GM12873 (cell line): ENCODE data around the gene FBXW5.

Experiments
- CTCF ChIP-seq: IDR thresholded peaks from 2 replicates; pipeline ENCODE4 v1.5.1; 2012; ENCODE audit warnings: low read depth, mild to moderate bottlenecking, moderate library complexity, low read length, control low read depth; ENCODE audit not compliant: insufficient read depth; ENCODE audit errors: missing control alignments

The FBXW5 gene

DNA sequence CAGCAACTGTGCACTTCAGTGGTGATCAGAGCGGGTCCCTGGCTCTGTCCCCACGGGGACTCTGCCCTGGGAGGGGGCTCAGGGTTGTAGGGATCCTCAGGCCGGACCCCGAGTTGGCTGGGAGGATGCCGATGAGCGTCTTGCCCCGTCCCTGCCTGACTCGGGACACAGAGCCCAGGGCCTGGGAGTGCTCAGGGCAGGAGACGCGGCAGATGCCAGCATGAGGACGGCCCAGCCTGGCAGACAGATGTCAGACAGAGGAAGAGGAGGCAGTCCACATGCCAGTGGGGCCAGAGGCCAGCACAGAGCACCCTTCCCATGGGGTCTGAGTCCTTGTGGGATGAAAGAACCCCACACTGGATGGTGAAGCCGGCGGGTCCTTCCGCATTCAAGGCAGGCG is 18.8 kb upstream of the FBXW5 start:
- no peak for TF ChIP-seq CTCF

DNA sequence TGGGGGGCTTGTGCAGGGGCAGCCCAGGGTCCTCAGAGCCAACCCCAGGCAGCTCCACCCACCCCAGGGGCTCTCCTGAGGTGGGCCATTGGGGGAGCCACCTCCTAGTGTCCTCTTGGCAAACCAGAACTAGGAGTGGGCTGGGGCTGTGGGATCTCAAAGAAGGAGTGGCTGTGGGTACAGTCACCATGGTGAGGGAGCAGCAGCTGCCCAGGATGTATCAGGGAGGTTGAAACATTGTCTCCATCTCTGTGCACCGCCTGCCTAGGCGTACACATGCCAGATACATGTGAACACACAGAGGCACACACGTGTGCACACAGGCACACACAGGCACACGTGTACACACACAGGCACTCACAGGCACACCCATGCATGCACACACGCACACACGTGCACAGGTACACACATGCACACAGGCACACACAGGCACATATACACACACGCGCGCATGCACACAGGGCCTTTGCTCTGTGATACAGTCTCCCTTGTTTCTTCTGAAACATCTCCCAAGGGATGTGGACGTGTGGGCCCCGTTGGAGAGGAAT is 18.2 kb upstream of the FBXW5 start:
- TF ChIP-seq CTCF, result no peak

- no peak for TF ChIP-seq CTCF
These were observed 17.6 kb upstream of the FBXW5 start for GRCh38 chr9:136962163-136962562.

- TF ChIP-seq CTCF, result no peak
These were observed 16.9 kb upstream of the FBXW5 start for GRCh38 chr9:136961279-136962065.

DNA sequence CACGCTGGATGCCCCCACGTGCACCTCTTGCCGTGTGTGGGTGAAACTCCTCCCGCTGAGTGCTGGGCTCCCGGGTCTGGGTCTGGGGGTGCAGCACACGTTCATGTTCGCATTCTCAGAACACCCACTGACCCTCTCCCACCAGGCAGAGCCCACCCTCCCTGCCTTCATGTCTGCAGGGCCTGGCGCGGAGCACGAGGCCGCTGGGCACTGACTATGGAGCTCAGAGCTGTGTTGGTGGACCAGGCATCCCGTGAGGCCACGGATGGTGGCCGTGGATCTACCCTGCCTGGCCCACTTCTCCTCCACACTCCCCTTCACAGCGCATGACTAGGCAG is 16.4 kb upstream of the FBXW5 start:
- no peak for TF ChIP-seq CTCF

DNA sequence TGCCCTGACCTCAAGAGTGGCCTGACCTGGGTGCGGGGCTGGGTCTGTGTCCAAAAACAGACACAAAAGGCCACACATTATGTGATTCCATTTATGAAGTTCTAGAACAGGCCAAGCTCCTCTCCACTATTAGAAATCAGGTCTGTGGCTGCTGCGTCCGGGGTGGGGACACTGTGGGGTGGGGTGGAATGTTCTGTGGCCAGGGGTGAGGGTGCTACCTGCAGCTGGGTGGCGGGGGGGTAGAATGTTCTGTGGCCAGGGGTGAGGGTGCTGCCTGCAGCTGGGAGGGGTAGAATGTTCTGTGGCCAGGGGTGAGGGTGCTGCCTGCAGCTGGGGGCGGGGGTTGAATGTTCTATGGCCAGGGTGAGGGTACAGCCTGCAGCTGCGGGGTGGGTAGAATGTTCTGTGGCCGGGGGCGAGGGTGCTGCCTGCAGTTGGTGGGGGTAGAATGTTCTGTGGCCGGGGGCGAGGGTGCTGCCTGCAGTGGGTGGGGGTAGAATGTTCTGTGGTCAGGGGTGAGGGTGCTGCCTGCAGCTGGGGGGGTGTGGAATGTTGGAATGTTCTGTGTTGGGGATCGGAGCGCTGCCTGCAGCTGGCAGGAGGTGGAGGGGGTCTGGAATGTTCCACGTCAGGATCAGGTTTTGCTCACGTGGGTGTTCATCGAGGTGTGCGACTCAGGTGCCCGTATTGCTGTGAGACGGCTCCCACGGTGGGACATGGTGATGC is 15.8 kb upstream of the FBXW5 start:
- no peak for TF ChIP-seq CTCF
